K562 (cell line): ENCODE measurements around the gene SGSM2. TPM values are rescaled to one million over a fixed set of nuclear protein-coding genes. Genes with fewer than 3 reads are reported as not detected.

Source experiments
- ARHGAP35 ChIP-seq: fragments of 450-650 bp; IDR thresholded peaks from 2 replicates; pipeline ENCODE4 v1.6.1; 2018; ENCODE audit not compliant: partially characterized antibody
- BRF1 ChIP-seq: IDR thresholded peaks from 3 replicates; pipeline ENCODE4 v1.6.1; 2011; ENCODE audit warnings: borderline replicate concordance, mild to moderate bottlenecking; ENCODE audit not compliant: insufficient read length; ENCODE audit errors: extremely low read depth
- CEBPZ ChIP-seq: fragments of 150-350 bp; IDR thresholded peaks from 2 replicates; pipeline ENCODE4 v1.6.1; 2014; ENCODE audit warnings: low read depth, mild to moderate bottlenecking, low read length, borderline replicate concordance
- E2F6 ChIP-seq, 2 experiments: IDR thresholded peaks; 2 replicates each; pipeline ENCODE4 v1.6.1; 2011; ENCODE audit warnings: borderline replicate concordance in 1 of 2, control low read depth in 1 of 2, low read depth in 1 of 2, low read length in 1 of 2, mild to moderate bottlenecking in 1 of 2, mixed read lengths in 1 of 2, moderate library complexity in 1 of 2; ENCODE audit not compliant: insufficient read depth in 1 of 2, insufficient read length in 1 of 2, poor library complexity in 1 of 2, severe bottlenecking in 1 of 2; ENCODE audit errors: extremely low read depth in 1 of 2
- HNRNPLL ChIP-seq: fragments of 200-400 bp; formaldehyde crosslinking; IDR thresholded peaks from 2 replicates; pipeline ENCODE4 v1.6.1; 2017; ENCODE audit warnings: low read length, low read depth, mild to moderate bottlenecking; ENCODE audit not compliant: poor library complexity, severe bottlenecking
- MTF1 ChIP-seq: fragments of 250-450 bp; sonication (Bioruptor Pico); IDR thresholded peaks from 2 replicates; pipeline ENCODE4 v1.9.0; 2021; ENCODE audit warnings: moderate library complexity, mild to moderate bottlenecking, inconsistent platforms, borderline replicate concordance
- POLR2G ChIP-seq: fragments of 200-400 bp; formaldehyde crosslinking; IDR thresholded peaks from 2 replicates; pipeline ENCODE4 v1.6.1; 2017; ENCODE audit warnings: low read depth, mild to moderate bottlenecking, antibody characterized with exemption, low read length, moderate library complexity
- SP1 ChIP-seq: sonication (generic); formaldehyde crosslinking; IDR thresholded peaks from 2 replicates; pipeline ENCODE4 v1.8.1; 2022; ENCODE audit warnings: mild to moderate bottlenecking, missing genetic modification reagents
- SPI1 ChIP-seq: IDR thresholded peaks from 2 replicates; pipeline ENCODE4 v1.6.1; 2011; ENCODE audit warnings: low read depth, low read length, control low read depth, borderline replicate concordance
- STAT5A ChIP-seq: IDR thresholded peaks from 2 replicates; pipeline ENCODE4 v1.6.1; 2012; ENCODE audit warnings: low read length, inconsistent platforms, borderline replicate concordance
- TBL1XR1 ChIP-seq, 2 experiments: IDR thresholded peaks; 2 replicates each; pipeline ENCODE4 v1.6.1; 2012; ENCODE audit warnings: improper control_type of control experiment in 2 of 2, low read length in 2 of 2, mild to moderate bottlenecking in 1 of 2
- TEAD4 ChIP-seq, 2 experiments: sonication (generic) in 1 of 2; formaldehyde crosslinking in 1 of 2; IDR thresholded peaks; 2 replicates each; pipeline versions ENCODE4 v1.6.1 to v1.8.0; 2012 to 2022; ENCODE audit warnings: borderline replicate concordance in 1 of 2, inconsistent platforms in 1 of 2, low read length in 1 of 2, mild to moderate bottlenecking in 1 of 2, missing genetic modification reagents in 1 of 2
- TRIM28 ChIP-seq: fragments of 450-650 bp; IDR thresholded peaks from 2 replicates; pipeline ENCODE4 v1.6.1; 2017
- XRCC3 ChIP-seq: fragments of 450-650 bp; IDR thresholded peaks from 2 replicates; pipeline ENCODE4 v1.6.1; 2017; ENCODE audit warnings: mild to moderate bottlenecking, moderate library complexity
- ZFP30 ChIP-seq: fragments of 250-450 bp; sonication (Bioruptor Pico); IDR thresholded peaks from 2 replicates; pipeline ENCODE4 v1.8.0; 2022; ENCODE audit warnings: moderate library complexity, mild to moderate bottlenecking, inconsistent platforms, borderline replicate concordance
- ZNF133 ChIP-seq: fragments of 250-450 bp; sonication (Bioruptor Pico); IDR thresholded peaks from 2 replicates; pipeline ENCODE4 v1.4.0; 2020; ENCODE audit warnings: mild to moderate bottlenecking
- ZNF184 ChIP-seq: sonication (generic); formaldehyde crosslinking; IDR thresholded peaks from 2 replicates; pipeline ENCODE4 v1.5.0; 2020; ENCODE audit warnings: missing genetic modification reagents
- ZNF282 ChIP-seq: sonication (generic); formaldehyde crosslinking; IDR thresholded peaks from 2 replicates; pipeline ENCODE4 v1.8.1; 2023; ENCODE audit warnings: missing genetic modification reagents
- ZNF717 ChIP-seq: fragments of 250-450 bp; sonication (Bioruptor Pico); IDR thresholded peaks from 2 replicates; pipeline ENCODE4 v1.5.0; 2021
- ZNF764 ChIP-seq: fragments of 250-450 bp; sonication (Bioruptor Pico); IDR thresholded peaks from 2 replicates; pipeline ENCODE4 v1.4.0; 2020; ENCODE audit warnings: low read depth, mild to moderate bottlenecking, moderate library complexity
- polyA plus RNA-seq, 8 experiments: library from polyadenylated mRNA; depleted of rRNA in 4 of 8; stranded (reverse) in 5 of 8; unstranded in 3 of 8; fragments of >200 nt; fragmentation: Nextera tagmentation in 2 of 8; fragmentation: Illumina TruSeq in 1 of 8; extraction: Ambion mirVana in 2 of 8; extraction: Trizol in 1 of 8; gene quantifications; 2 replicates each; pipeline versions ENCODE4 v1.2.1 to v1.2.3, GENCODE V29; 2011 to 2014; ENCODE audit warnings: inconsistent platforms in 1 of 8, missing spikeins in 1 of 8
- total RNA-seq, 7 experiments: library from RNA; depleted of rRNA in 6 of 7; stranded (reverse); fragments of >200 nt in 6 of 7; fragmentation: Illumina TruSeq in 2 of 7; extraction: Trizol in 2 of 7; gene quantifications; 2 replicates each; pipeline versions ENCODE4 v1.2.1 to v1.2.3, GENCODE V29; 2011 to 2021; ENCODE audit warnings: low replicate concordance in 1 of 7

The SGSM2 gene
- total and polyA plus RNA-seq, 9 of the 15 experiments (the other 6 are each of a cell fraction or from before 2014, with no cell fraction given), result 0.20 to 26.3 (median 14.8) TPM

- TF ChIP-seq CEBPZ (no peak), MTF1 (no peak), ZNF133 (CRISPR knock-in tag) (no peak), BRF1 (no peak), TEAD4 (IDR thresholded peaks at IDR 0.05; ENCODE audit: low read length) (no peak), TEAD4 (CRISPR knock-in tag; IDR thresholded peaks at IDR 0.05; ENCODE audit: borderline replicate concordance) (no peak), ARHGAP35 (no peak), TRIM28 (no peak), ZNF184 (CRISPR knock-in tag) (no peak), STAT5A (no peak), E2F6 (IDR thresholded peaks at IDR 0.05; ENCODE audit: borderline replicate concordance in 1 of 2, extremely low read depth in 1 of 2, insufficient read depth in 1 of 2, insufficient read length in 1 of 2, low read depth in 1 of 2, low read length in 1 of 2, poor library complexity in 1 of 2, severe bottlenecking in 1 of 2) (peak in 1 of 2 experiments; percentile 64), ZNF717 (CRISPR knock-in tag) (no peak), POLR2G (peak; percentile 74), ZFP30 (CRISPR knock-in tag) (no peak), SP1 (no peak), ZNF764 (CRISPR knock-in tag) (no peak), XRCC3 (no peak), SPI1 (peak; percentile 89), TBL1XR1 (IDR thresholded peaks at IDR 0.05; ENCODE audit: low read length in 2 of 2) (no peak), ZNF282 (CRISPR knock-in tag) (no peak), HNRNPLL (no peak)
These were observed 63.6 kb downstream of the SGSM2 start, which contains the start of gene MNT (continued) for GRCh38 chr17:2400877-2401425.
